Aortic smooth muscle cell (primary cell): ENCODE data around the gene HAAO. TPM values are rescaled to one million over a fixed set of nuclear protein-coding genes. Genes with fewer than 3 reads are reported as not detected.

Experiments used
- total RNA-seq: library from RNA; depleted of rRNA; stranded (reverse); fragments of >200 nt; gene quantifications from 2 replicates; pipeline ENCODE4 v1.2.3, GENCODE V29; 2014

Gene HAAO
- total RNA-seq: 0.53 and 1.1 TPM in 2 replicates

DNA sequence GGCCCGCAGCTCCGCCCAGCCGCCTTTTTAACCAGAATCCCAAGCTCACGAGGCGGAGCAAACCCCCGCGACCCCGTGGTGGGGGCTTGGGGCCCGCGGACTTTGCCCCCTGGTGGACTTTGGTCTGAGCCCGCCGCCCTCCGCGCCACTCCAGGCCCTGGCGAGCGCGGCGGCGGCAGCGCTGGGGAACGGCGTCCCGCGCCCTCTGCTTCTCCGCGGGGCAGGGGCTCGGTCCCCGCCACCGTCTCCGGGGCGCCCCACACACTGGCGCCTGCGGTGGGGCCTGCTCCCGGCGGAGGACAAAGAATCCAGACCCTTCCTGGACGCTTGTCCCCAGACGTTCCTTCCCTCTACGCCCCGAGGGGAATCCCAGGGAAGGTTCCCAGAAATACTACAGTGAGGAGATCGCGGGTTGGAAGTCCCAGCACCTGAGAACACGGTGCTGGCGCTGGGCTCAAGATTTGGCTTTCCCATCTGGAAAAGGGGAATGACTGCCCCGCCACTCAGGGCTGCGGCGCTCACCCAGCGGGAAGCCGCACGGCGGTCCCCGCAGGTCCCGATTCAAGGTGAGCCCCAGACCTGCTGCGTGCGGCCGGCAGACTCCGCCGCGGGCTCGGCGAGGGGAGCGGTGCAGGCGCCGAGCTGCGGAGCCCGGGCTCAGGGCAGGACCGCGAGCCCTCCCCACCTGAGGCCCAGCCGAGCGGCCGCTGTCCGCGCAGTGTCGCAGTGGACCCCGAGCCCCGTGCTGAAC is at the start of gene HAAO:
Gene HAAO, minus strand, starts transcription at position 1 of the 751 bp plus-strand sequence. CDS start 47 bp downstream, outside the sequence.

DNA sequence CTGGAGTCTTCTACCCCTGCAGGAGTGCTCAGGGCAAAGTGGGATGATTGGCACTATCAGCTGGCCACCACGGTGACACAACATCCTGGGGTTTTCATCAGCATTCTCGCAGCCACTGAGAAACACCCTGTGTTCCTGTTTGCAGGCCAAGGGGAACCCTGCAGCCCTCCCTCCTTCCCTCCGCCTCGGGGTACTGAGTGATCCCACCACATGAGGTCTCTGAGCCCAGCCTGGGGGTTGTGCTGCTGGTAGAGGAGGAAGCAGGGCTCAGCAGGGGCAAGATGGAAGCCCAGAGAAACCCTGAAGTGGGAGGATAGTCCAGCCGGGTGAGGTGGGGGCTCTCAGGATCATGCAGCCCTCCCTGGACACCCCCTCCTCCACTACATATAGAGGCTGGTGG is 28.3 kb downstream of the HAAO start, which contains the start of gene OXER1:
Gene OXER1, minus strand, starts transcription at position 40 of the 400 bp plus-strand sequence. CDS start 73 bp downstream, outside the sequence.

Other genes starting within 250 kb of the HAAO start
- 18.9 and 25.0 TPM in 2 replicates for gene MTA3, start 224.0 kb downstream of the HAAO start, total RNA-seq
- not detected in 2 replicates for gene OXER1, start 28.4 kb downstream of the HAAO start, total RNA-seq